ENCODE data around the gene TBC1D9.

DNA sequence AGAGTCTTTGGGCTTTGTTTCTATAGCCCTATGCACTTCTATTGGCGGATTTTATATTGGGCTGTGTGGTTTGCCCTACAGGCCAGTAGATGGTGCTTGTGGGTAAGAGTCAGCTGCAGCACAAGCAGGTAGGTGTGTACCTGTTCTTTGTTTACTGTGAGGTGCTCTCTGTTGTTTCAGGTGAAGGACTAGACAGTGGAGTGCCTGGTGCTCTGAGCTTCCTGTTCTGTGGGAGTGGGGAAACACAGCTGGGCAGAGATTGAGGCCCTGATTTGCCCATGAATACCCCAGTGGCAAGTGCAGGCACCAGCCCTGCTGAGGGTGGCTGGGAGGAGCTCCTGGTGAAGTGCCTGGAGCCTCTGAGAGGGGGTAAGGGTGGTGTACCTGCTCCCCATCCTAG, 161.1 kb downstream of the TBC1D9 start:
- no peak for TF ChIP-seq POLR2A (IDR thresholded peaks at IDR 0.05; ENCODE audit: low read depth, low read length)
- no peak for TF ChIP-seq POLR2AphosphoS5 (IDR thresholded peaks at IDR 0.05; ENCODE audit: low read depth, low read length)
- no peak for TF ChIP-seq TAF1 (IDR thresholded peaks at IDR 0.05; ENCODE audit: borderline replicate concordance, low read depth, low read length)
